Duodenal mucosa (tissue), 2 donors: ENCODE results near the gene STH.

Experiments
- H3K27ac ChIP-seq: one replicate; pipeline ENCODE4 v1.7.0; 2013; ENCODE audit warnings: low read depth, low read length
- H3K27me3 ChIP-seq, 2 donors: one replicate each; pipeline ENCODE4 v1.7.0; 2013; ENCODE audit warnings: low read length in 2 of 2, control low read depth in 1 of 2; ENCODE audit not compliant: insufficient read depth in 2 of 2, control insufficient read depth in 1 of 2
- H3K36me3 ChIP-seq, 2 donors: one replicate each; pipeline ENCODE4 v1.7.0; 2013; ENCODE audit warnings: low read length in 2 of 2, control low read depth in 1 of 2; ENCODE audit not compliant: insufficient read depth in 2 of 2, control insufficient read depth in 1 of 2
- H3K4me1 ChIP-seq, 2 donors: one replicate each; pipeline ENCODE4 v1.7.0; 2013; ENCODE audit warnings: low read length in 2 of 2, control low read depth in 1 of 2; ENCODE audit not compliant: insufficient read depth in 2 of 2, control insufficient read depth in 1 of 2
- H3K4me3 ChIP-seq, 2 donors: one replicate each; pipeline ENCODE4 v1.7.0; 2013; ENCODE audit warnings: low read length in 2 of 2, low read depth in 1 of 2
- H3K9ac ChIP-seq, 2 donors: one replicate each; pipeline ENCODE4 v1.7.0; 2013; ENCODE audit warnings: low read length in 2 of 2, low read depth in 1 of 2
- H3K9me3 ChIP-seq, 2 donors: one replicate each; pipeline ENCODE4 v1.7.0; 2013; ENCODE audit warnings: low read length in 2 of 2, control low read depth in 1 of 2; ENCODE audit not compliant: control insufficient read depth in 1 of 2

STH gene

GRCh38 chr17:45966606-45967280, 32.3 kb upstream of the STH start:
- Histone ChIP-seq H3K4me1 (no peaks in the 10 kb centered on the region), H3K9me3 (no peaks in the 10 kb centered on the region), H3K27me3 (peaks cover 0 to 5% of the 10 kb centered on the region in 2 donors), H3K9ac (no peak overlapping the region), H3K36me3 (no peaks in the 10 kb centered on the region), H3K4me3 (no peak overlapping the region), H3K27ac (no peak overlapping the region)

GRCh38 chr17:45967378-45967777, 31.7 kb upstream of the STH start:
- H3K9ac ChIP-seq: no peak overlapping the region
- no peak overlapping the region for H3K27ac ChIP-seq
- H3K4me3 ChIP-seq: no peak overlapping the region
- H3K4me1 ChIP-seq: no peaks in the 10 kb centered on the region
- no peaks in the 10 kb centered on the region for H3K9me3 ChIP-seq
- peaks cover 0 to 7% of the 10 kb centered on the region in 2 donors for H3K27me3 ChIP-seq
- H3K36me3 ChIP-seq: no peaks in the 10 kb centered on the region

GRCh38 chr17:45968732-45969131, 30.3 kb upstream of the STH start:
- no peaks in the 10 kb centered on the region for H3K9me3 ChIP-seq
- no peaks in the 10 kb centered on the region for H3K36me3 ChIP-seq
- no peaks in the 10 kb centered on the region for H3K4me1 ChIP-seq
- H3K4me3 ChIP-seq: no peak overlapping the region
- H3K27me3 ChIP-seq: peaks cover 0 to 7% of the 10 kb centered on the region in 2 donors
- no peak overlapping the region for H3K27ac ChIP-seq
- no peak overlapping the region for H3K9ac ChIP-seq

GRCh38 chr17:45969726-45970125, 29.3 kb upstream of the STH start:
- no peak overlapping the region for H3K9ac ChIP-seq

DNA sequence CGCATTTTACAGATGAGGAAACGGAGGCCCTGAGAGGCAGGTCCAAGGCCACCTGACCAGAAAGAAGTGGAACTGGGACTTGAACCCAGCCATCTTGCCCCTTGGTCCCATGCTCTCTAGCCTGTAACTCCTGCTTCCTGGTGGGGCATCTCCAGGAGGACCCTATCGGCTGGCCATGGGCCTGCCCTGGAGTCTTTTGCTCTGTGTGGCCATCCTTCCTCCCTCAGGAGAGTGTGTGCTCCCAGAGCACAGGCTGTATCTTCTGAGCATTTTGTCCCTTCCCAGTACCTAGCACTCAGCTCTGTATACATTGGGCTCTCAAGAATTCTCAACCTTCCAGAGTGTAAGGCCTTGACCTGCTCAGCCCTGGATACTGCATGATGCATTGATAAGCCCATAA, 28.4 kb upstream of the STH start:
- Histone ChIP-seq H3K9me3 (no peaks in the 10 kb centered on the region), H3K4me3 (no peak overlapping the region), H3K27me3 (peaks cover 0 to 7% of the 10 kb centered on the region in 2 donors), H3K27ac (no peak overlapping the region), H3K4me1 (no peaks in the 10 kb centered on the region), H3K36me3 (no peaks in the 10 kb centered on the region), H3K9ac (no peak overlapping the region)

More at GRCh38 chr17:45969726-45970125, 29.3 kb upstream of the STH start:
- Histone ChIP-seq H3K4me1 (no peaks in the 10 kb centered on the region), H3K27ac (no peak overlapping the region), H3K27me3 (peaks cover 0 to 7% of the 10 kb centered on the region in 2 donors), H3K4me3 (no peak overlapping the region), H3K36me3 (no peaks in the 10 kb centered on the region), H3K9me3 (no peaks in the 10 kb centered on the region)

GRCh38 chr17:45971698-45972141, 27.3 kb upstream of the STH start:
- no peaks in the 10 kb centered on the region for H3K36me3 ChIP-seq

GRCh38 chr17:45972531-45972930, 26.5 kb upstream of the STH start:
- Histone ChIP-seq H3K4me1 (no peaks in the 10 kb centered on the region), H3K36me3 (no peaks in the 10 kb centered on the region), H3K27me3 (peaks cover 0 to 7% of the 10 kb centered on the region in 2 donors), H3K27ac (no peak overlapping the region), H3K9ac (no peak overlapping the region), H3K9me3 (no peaks in the 10 kb centered on the region), H3K4me3 (no peak overlapping the region)

More at GRCh38 chr17:45971698-45972141, 27.3 kb upstream of the STH start:
- no peaks in the 10 kb centered on the region for H3K9me3 ChIP-seq
- H3K4me3 ChIP-seq: no peak overlapping the region
- no peak overlapping the region for H3K9ac ChIP-seq
- no peak overlapping the region for H3K27ac ChIP-seq
- H3K4me1 ChIP-seq: no peaks in the 10 kb centered on the region
- H3K27me3 ChIP-seq: peaks cover 0 to 7% of the 10 kb centered on the region in 2 donors

DNA sequence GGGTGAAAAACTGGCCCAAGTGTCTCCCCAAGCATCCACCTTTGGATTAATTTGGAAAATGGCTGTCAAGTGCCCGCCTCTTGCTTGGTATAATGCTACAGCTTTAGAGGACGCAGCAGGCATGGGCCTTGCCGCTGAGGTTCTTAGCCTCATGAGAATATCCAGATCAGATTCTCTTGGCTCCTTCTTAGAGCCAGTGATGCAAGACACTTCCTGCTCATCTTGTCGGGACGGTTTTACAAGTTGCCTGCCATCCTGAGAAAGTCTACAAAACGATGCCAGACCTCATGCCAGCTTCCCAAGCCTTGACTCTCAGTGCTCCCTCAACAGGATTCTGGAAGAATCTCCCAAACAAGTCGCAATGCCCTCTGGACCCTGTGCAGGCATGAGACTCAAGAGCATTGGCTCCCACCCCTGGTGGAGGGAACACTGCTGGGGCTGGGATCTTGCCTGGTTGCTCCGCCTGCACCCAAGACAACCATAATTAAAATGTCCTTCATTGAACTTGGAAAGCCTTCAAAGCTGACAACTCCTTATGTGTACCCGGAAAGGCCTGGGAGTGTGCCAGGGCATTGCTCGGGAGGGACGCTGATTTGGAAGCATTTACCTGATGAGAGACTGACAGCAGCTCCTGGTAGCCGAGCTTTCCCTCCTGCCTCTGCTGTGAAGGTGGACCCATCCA, 25.8 kb upstream of the STH start:
- no peak overlapping the region for H3K27ac ChIP-seq
- H3K4me1 ChIP-seq: no peaks in the 10 kb centered on the region
- no peaks in the 10 kb centered on the region for H3K9me3 ChIP-seq
- H3K9ac ChIP-seq: no peak overlapping the region
- H3K4me3 ChIP-seq: no peak overlapping the region
- peaks cover 0 to 7% of the 10 kb centered on the region in 2 donors for H3K27me3 ChIP-seq
- no peaks in the 10 kb centered on the region for H3K36me3 ChIP-seq

DNA sequence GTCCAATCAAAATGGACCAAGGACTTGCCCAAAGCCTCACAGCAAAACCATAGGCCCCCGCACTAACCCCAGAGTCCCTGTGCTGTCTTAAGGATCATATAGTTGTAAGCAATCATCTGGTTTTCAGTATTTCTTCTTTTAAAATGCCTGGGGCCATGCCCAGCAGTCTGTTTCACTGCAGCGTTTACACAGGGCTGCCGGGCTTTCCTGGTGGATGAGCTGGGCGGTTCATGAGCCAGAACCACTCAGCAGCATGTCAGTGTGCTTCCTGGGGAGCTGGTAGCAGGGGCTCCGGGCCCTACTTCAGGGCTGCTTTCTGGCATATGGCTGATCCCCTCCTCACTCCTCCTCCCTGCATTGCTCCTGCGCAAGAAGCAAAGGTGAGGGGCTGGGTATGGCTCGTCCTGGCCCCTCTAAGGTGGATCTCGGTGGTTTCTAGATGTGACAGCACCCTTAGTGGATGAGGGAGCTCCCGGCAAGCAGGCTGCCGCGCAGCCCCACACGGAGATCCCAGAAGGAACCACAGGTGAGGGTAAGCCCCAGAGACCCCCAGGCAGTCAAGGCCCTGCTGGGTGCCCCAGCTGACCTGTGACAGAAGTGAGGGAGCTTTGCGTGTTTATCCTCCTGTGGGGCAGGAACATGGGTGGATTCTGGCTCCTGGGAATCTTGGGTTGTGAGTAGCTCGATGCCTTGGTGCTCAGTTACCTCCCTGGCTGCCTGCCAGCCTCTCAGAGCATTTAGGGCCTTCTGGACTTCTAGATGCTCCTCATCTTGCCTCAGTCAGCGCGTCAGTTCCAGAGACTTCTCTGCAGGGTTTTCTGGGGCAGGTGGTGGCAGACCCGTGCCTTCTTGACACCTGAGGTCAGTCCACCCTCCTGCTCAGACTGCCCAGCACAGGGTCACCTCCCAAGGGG, 24.8 kb upstream of the STH start:
- Histone ChIP-seq H3K27ac (no peak overlapping the region), H3K4me1 (no peaks in the 10 kb centered on the region), H3K9me3 (no peaks in the 10 kb centered on the region), H3K4me3 (no peak overlapping the region), H3K36me3 (no peaks in the 10 kb centered on the region), H3K9ac (no peak overlapping the region), H3K27me3 (peaks cover 0 to 2% of the 10 kb centered on the region in 2 donors)
